Trophoblast cell (in vitro differentiated cells and primary cell): ENCODE results near the gene GADD45G.

Experiments used
- DNase-seq, 2 donors: peaks; one replicate each; pipeline ENCODE4 v3.0.0-alpha.2; 2016
- H2AFZ ChIP-seq: 2 replicates; pipeline ENCODE4 v1.6.1; 2013; ENCODE audit warnings: low read length, moderate library complexity, mild to moderate bottlenecking; ENCODE audit not compliant: insufficient read depth, poor library complexity
- H2AK5ac ChIP-seq: 2 replicates; pipeline ENCODE4 v1.6.1; 2013; ENCODE audit warnings: mild to moderate bottlenecking, low read length
- H2BK120ac ChIP-seq: 2 replicates; pipeline ENCODE4 v1.6.1; 2013; ENCODE audit warnings: low read length, mild to moderate bottlenecking, moderate library complexity; ENCODE audit not compliant: insufficient read depth, poor library complexity
- H2BK12ac ChIP-seq: 2 replicates; pipeline ENCODE4 v1.6.1; 2013; ENCODE audit warnings: mild to moderate bottlenecking, low read length, moderate library complexity
- H2BK5ac ChIP-seq: 2 replicates; pipeline ENCODE4 v1.6.1; 2013; ENCODE audit warnings: low read length, low read depth, moderate library complexity, mild to moderate bottlenecking; ENCODE audit not compliant: poor library complexity
- H3K14ac ChIP-seq: 2 replicates; pipeline ENCODE4 v1.6.1; 2013; ENCODE audit warnings: mild to moderate bottlenecking, low read length
- H3K18ac ChIP-seq: 2 replicates; pipeline ENCODE4 v1.6.1; 2013; ENCODE audit warnings: mild to moderate bottlenecking, low read length
- H3K23ac ChIP-seq: 2 replicates; pipeline ENCODE4 v1.6.1; 2013; ENCODE audit warnings: low read length
- H3K27ac ChIP-seq: 2 replicates; pipeline ENCODE4 v1.5.1; 2013; ENCODE audit warnings: low read depth, mild to moderate bottlenecking, inconsistent platforms, low read length, moderate library complexity
- H3K27me3 ChIP-seq: 2 replicates; pipeline ENCODE4 v1.6.1; 2013; ENCODE audit warnings: inconsistent platforms, mild to moderate bottlenecking, low read length, moderate library complexity; ENCODE audit not compliant: insufficient read depth
- H3K36me3 ChIP-seq, 2 experiments: 1 replicate in 1 of 2; 2 replicates in 1 of 2; pipeline ENCODE4 v1.6.1; 2013; ENCODE audit warnings: low read length in 2 of 2, mild to moderate bottlenecking in 2 of 2, moderate library complexity in 1 of 2; ENCODE audit not compliant: insufficient read depth in 2 of 2, control insufficient read depth in 1 of 2
- H3K4ac ChIP-seq: 2 replicates; pipeline ENCODE4 v1.6.1; 2013; ENCODE audit warnings: low read depth, mild to moderate bottlenecking, low read length, moderate library complexity
- H3K4me1 ChIP-seq, 2 experiments: 1 replicate in 1 of 2; 2 replicates in 1 of 2; pipeline ENCODE4 v1.6.1; 2013; ENCODE audit warnings: low read length in 2 of 2, mild to moderate bottlenecking in 2 of 2, moderate library complexity in 1 of 2; ENCODE audit not compliant: insufficient read depth in 2 of 2, control insufficient read depth in 1 of 2
- H3K4me2 ChIP-seq: 2 replicates; pipeline ENCODE4 v1.6.1; 2013; ENCODE audit warnings: inconsistent platforms, mild to moderate bottlenecking, low read length, moderate library complexity
- H3K4me3 ChIP-seq: 2 replicates; pipeline ENCODE4 v1.5.1; 2013; ENCODE audit warnings: mild to moderate bottlenecking, low read depth, low read length, inconsistent platforms
- H3K79me1 ChIP-seq: one replicate; pipeline ENCODE4 v1.6.1; 2013; ENCODE audit warnings: low read length
- H3K79me2 ChIP-seq: 2 replicates; pipeline ENCODE4 v1.6.1; 2013; ENCODE audit warnings: low read length, mild to moderate bottlenecking; ENCODE audit not compliant: control insufficient read depth, insufficient read depth, poor library complexity
- H3K9ac ChIP-seq: 2 replicates; pipeline ENCODE4 v1.6.1; 2013; ENCODE audit warnings: mild to moderate bottlenecking, low read length
- H3K9me3 ChIP-seq: 2 replicates; pipeline ENCODE4 v1.6.1; 2013; ENCODE audit warnings: low read depth, mild to moderate bottlenecking, control low read depth, inconsistent platforms, low read length; ENCODE audit not compliant: insufficient read depth
- H4K12ac ChIP-seq: 2 replicates; pipeline ENCODE4 v1.6.1; 2013; ENCODE audit warnings: low read depth, mild to moderate bottlenecking, low read length, moderate library complexity
- H4K8ac ChIP-seq: 2 replicates; pipeline ENCODE4 v1.6.1; 2013; ENCODE audit warnings: low read depth, mild to moderate bottlenecking, low read length, moderate library complexity
- H4K91ac ChIP-seq: one replicate; pipeline ENCODE4 v1.6.1; 2013; ENCODE audit warnings: low read depth, mild to moderate bottlenecking, low read length, moderate library complexity
- WGBS: extraction: QIAGEN DNeasy Blood & Tissue Kit; methylation state at CpG from one replicate; pipeline ENCODE4 v1.1.7; 2013; ENCODE audit warnings: missing lambda C conversion rate; ENCODE audit not compliant: insufficient read length, insufficient coverage; ENCODE audit errors: extremely low coverage; 5-methylcytosine and 5-hydroxymethylcytosine counted together

The GADD45G gene

GRCh38 chr9:89601856-89602562, 2.8 kb upstream of the GADD45G start:
- H3K4me1 ChIP-seq: peaks cover 2 to 16% of the 10 kb centered on the region in 2 experiments
- H3K14ac ChIP-seq: no peak overlapping the region
- H3K4me2 ChIP-seq: no peak overlapping the region
- H2BK12ac ChIP-seq: no peak overlapping the region
- H4K12ac ChIP-seq: no peak overlapping the region
- no peak for DNase-seq
- H2BK5ac ChIP-seq: no peak overlapping the region
- H4K8ac ChIP-seq: no peak overlapping the region
- no peak overlapping the region for H3K27ac ChIP-seq
- H2BK120ac ChIP-seq: no peak overlapping the region
- H3K79me1 ChIP-seq: peaks cover 30% of the 10 kb centered on the region
- no peak overlapping the region for H3K18ac ChIP-seq
- H3K9me3 ChIP-seq: peaks cover 3% of the 10 kb centered on the region
- no peak overlapping the region for H3K4ac ChIP-seq
- H3K23ac ChIP-seq: no peak overlapping the region
- H3K9ac ChIP-seq: no peak overlapping the region
- H2AK5ac ChIP-seq: no peak overlapping the region
- H2AFZ ChIP-seq: no peak overlapping the region
- H3K36me3 ChIP-seq: peaks cover 14 to 16% of the 10 kb centered on the region in 2 experiments
- H3K27me3 ChIP-seq: no peaks in the 10 kb centered on the region
- H3K79me2 ChIP-seq: peaks cover 19% of the 10 kb centered on the region
- peak overlapping the region; percentile 49 for H4K91ac ChIP-seq
- no CpG with 5 or more reads among the region's 6 CpGs for WGBS
- H3K4me3 ChIP-seq: no peak overlapping the region

- Histone ChIP-seq H3K18ac (peak overlapping the region; percentile 92), H3K27ac (peak overlapping the region; percentile 91), H2AK5ac (peak overlapping the region; percentile 49), H2BK12ac (peak overlapping the region; percentile 91), H3K79me1 (peaks cover 30% of the 10 kb centered on the region), H2BK5ac (peak overlapping the region; percentile 91), H3K4me3 (no peak overlapping the region), H3K36me3 (peaks cover 12 to 16% of the 10 kb centered on the region in 2 experiments), H3K27me3 (no peaks in the 10 kb centered on the region), H3K23ac (no peak overlapping the region), H4K8ac (peak overlapping the region; percentile 90), H3K9ac (peak overlapping the region; percentile 68), H3K9me3 (peaks cover 3% of the 10 kb centered on the region), H3K4me1 (peaks cover 4 to 18% of the 10 kb centered on the region in 2 experiments), H2BK120ac (peak overlapping the region; percentile 97), H4K12ac (peak overlapping the region; percentile 45), H4K91ac (peak overlapping the region; percentile 97), H3K79me2 (peaks cover 19% of the 10 kb centered on the region), H3K4me2 (peak overlapping the region; percentile 97), H3K4ac (peak overlapping the region; percentile 78), H2AFZ (peak overlapping the region; percentile 89), H3K14ac (peak overlapping the region; percentile 87)
- no CpG with 5 or more reads among the region's 28 CpGs for WGBS
- DNase-seq: peak; percentile 92 to 96
These were observed 1.6 kb upstream of the GADD45G start for GRCh38 chr9:89602978-89603766.

GRCh38 chr9:89603767-89604665, 796 bp upstream of the GADD45G start:
- peak in 1 of 2 donors; percentile 28 for DNase-seq
- Histone ChIP-seq H3K4me3 (peak overlapping the region; percentile 75), H3K4ac (peak overlapping the region; percentile 64), H2BK120ac (peak overlapping the region; percentile 97), H3K27ac (peak overlapping the region; percentile 91), H2BK5ac (peak overlapping the region; percentile 91), H3K4me1 (peaks cover 4 to 15% of the 10 kb centered on the region in 2 experiments), H3K23ac (no peak overlapping the region), H2BK12ac (peak overlapping the region; percentile 80), H4K91ac (peak overlapping the region; percentile 97), H3K79me2 (peaks cover 19% of the 10 kb centered on the region), H2AK5ac (peak overlapping the region; percentile 71), H3K36me3 (peaks cover 12 to 16% of the 10 kb centered on the region in 2 experiments), H3K4me2 (peak overlapping the region; percentile 97), H2AFZ (peak overlapping the region; percentile 62), H3K79me1 (peaks cover 30% of the 10 kb centered on the region), H3K18ac (peak overlapping the region; percentile 84), H3K9ac (peak overlapping the region; percentile 78), H4K8ac (peak overlapping the region; percentile 90), H3K9me3 (peaks cover 3% of the 10 kb centered on the region), H4K12ac (peak overlapping the region; percentile 12), H3K27me3 (no peaks in the 10 kb centered on the region), H3K14ac (peak overlapping the region; percentile 87)
- WGBS: no CpG with 5 or more reads among the region's 64 CpGs
